Activated CD4-positive, alpha-beta T cell treated with anti-CD3 and anti-CD28 coated beads, Interleukin-2, amount 50 U/mL, for 24 hours (primary cell): ENCODE results near the gene ZNF558.
"Not testable (repeated sequence)": the region's sequence is repeated elsewhere in the genome, so short reads cannot be mapped to it uniquely, and the experiment has no call there.

Experiments used
- DNase-seq, 2 donors: peaks; one replicate each; pipeline ENCODE4 v3.0.0-alpha.2; 2020; ENCODE audit warnings: low read depth in 1 of 2, low spot score in 1 of 2

The ZNF558 gene

GRCh38 chr19:8806661-8807060 is 25.4 kb downstream of the ZNF558 start:
- no peak for DNase-seq

GRCh38 chr19:8794823-8795222 is 37.3 kb downstream of the ZNF558 start:
- no peak for DNase-seq

- DNase-seq = not testable (repeated sequence)
These were observed 58.5 kb downstream of the ZNF558 start for GRCh38 chr19:8773587-8773986.

- DNase-seq = not testable (repeated sequence)
These were observed 62.8 kb downstream of the ZNF558 start for GRCh38 chr19:8769265-8769664.

GRCh38 chr19:8767257-8767656 is 64.8 kb downstream of the ZNF558 start:
- not testable (repeated sequence) for DNase-seq
